ENCODE results near the gene MYRF. TPM values are rescaled to one million over a fixed set of nuclear protein-coding genes. Genes with fewer than 3 reads are reported as not detected.

Gene MYRF
- total and polyA plus RNA-seq, 9 of the 15 experiments (the other 6 are each of a cell fraction or from before 2014, with no cell fraction given): 2.3 to 25.8 (median 7.1) TPM

DNA sequence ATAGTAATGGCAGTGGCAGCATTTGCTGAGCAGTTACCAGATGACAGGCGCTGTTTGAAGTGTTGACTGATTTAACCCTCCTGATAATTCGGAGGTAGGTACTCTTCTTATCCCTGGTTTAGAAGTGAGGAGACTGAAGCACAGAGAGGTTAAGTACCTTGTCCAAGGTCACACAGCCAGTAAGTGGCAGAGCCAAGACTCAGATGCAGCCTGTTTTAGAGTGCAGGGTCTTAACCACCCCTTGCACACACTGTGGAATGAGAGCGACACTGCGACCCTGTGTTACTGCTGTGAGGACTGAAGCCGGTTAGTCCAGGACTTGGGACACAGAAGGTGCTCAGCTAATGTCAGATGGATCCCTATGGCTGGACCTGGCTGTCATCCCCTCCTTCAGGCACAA, 37.5 kb upstream of the MYRF start:
- no peak overlapping the region for H3K27ac ChIP-seq (ENCODE audit: extremely low read depth, low read depth, low read length)
- H3K27me3 ChIP-seq (ENCODE audit: control insufficient read depth in 2 of 2, insufficient read depth in 2 of 2, low read length in 2 of 2): peaks cover 16 to 69% of the 10 kb centered on the region in 2 experiments; a peak in 4 of 5 replicates
- DNase-seq (ENCODE audit: extremely low read depth in 1 of 4, low spot score in 3 of 4) (no peak), FAIRE-seq (no peak), ATAC-seq (no peak)
- CTCF ChIA-PET (ENCODE audit: low intra/inter-chr PET ratio): no interaction called here
- H3K36me3 ChIP-seq (ENCODE audit: control insufficient read depth, insufficient read depth, low read length): no peaks in the 10 kb centered on the region
- H3K9me3 ChIP-seq (replicated peaks; ENCODE audit: control insufficient read depth, insufficient read depth, low read depth, low read length): no peaks in the 10 kb centered on the region
- no peak overlapping the region for H3K9ac ChIP-seq (ENCODE audit: insufficient read depth in 1 of 2, low read depth in 2 of 2, low read length in 2 of 2)
- POLR2A ChIA-PET: no interaction called here
- H3K4me3 ChIP-seq: no peak overlapping the region
- H4K20me1 ChIP-seq (replicated peaks; ENCODE audit: control insufficient read depth, insufficient read depth, low read length): peaks cover 8% of the 10 kb centered on the region; the same call in 1 of the 2 replicates
- no peaks in the 10 kb centered on the region for H3K79me2 ChIP-seq (ENCODE audit: control insufficient read depth, insufficient read depth, low read length)
- H3K4me2 ChIP-seq (ENCODE audit: insufficient read depth, low read length): no peak overlapping the region
- WGBS (ENCODE audit: insufficient coverage, low coverage, missing lambda C conversion rate): 1% methylated on average over 5 of the region's 5 CpGs
- H2AFZ ChIP-seq (ENCODE audit: low read depth, low read length): no peak overlapping the region
- intact Hi-C loops (cut with micrococcal nuclease) (no loop called here), in situ Hi-C loops (cut with MboI) (no loop called here)
- peaks cover 0 to 21% of the 10 kb centered on the region in 2 experiments; a peak in 3 of 5 replicates for H3K4me1 ChIP-seq (replicated peaks in 1 of 2; ENCODE audit: control insufficient read depth in 2 of 2, insufficient read depth in 2 of 2, low read length in 2 of 2)
- peak; percentile 78 for TF ChIP-seq ZFP36 (IDR thresholded peaks at IDR 0.05; ENCODE audit: low read depth, low read length, partially characterized antibody)
- TF ChIP-seq, protein P1, sequence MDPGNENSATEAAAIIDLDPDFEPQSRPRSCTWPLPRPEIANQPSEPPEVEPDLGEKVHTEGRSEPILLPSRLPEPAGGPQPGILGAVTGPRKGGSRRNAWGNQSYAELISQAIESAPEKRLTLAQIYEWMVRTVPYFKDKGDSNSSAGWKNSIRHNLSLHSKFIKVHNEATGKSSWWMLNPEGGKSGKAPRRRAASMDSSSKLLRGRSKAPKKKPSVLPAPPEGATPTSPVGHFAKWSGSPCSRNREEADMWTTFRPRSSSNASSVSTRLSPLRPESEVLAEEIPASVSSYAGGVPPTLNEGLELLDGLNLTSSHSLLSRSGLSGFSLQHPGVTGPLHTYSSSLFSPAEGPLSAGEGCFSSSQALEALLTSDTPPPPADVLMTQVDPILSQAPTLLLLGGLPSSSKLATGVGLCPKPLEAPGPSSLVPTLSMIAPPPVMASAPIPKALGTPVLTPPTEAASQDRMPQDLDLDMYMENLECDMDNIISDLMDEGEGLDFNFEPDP (CRISPR knock-in tag; IDR thresholded peaks at IDR 0.05): no peak
- TF ChIP-seq KDM1A (IDR thresholded peaks at IDR 0.05): peak in 1 of 2 experiments; percentile 43; a peak in 1 of 4 replicates
- TF ChIP-seq BCOR (IDR thresholded peaks at IDR 0.05): peak; percentile 72
- no peak for TF ChIP-seq HMG20B (CRISPR knock-in tag; IDR thresholded peaks at IDR 0.05)
- peak; percentile 77 for TF ChIP-seq RBM25 (IDR thresholded peaks at IDR 0.05; ENCODE audit: low read depth, low read length, severe bottlenecking)
- BruUV-seq (replicated peaks): no TSS peak
- H3K9me1 ChIP-seq (ENCODE audit: control insufficient read depth, insufficient read depth, low read length): no peaks in the 10 kb centered on the region

All from K562 (cell line).